Transverse colon (tissue), 4 donors: ENCODE results near the gene RABGAP1L.

ENCODE experiments used
- POLR2A ChIP-seq: fragments of 450-650 bp; IDR thresholded peaks from one replicate; pipeline ENCODE4 v1.6.1; 2016; ENCODE audit warnings: antibody characterized with exemption, mild to moderate bottlenecking, moderate library complexity
- POLR2AphosphoS5 ChIP-seq, 3 donors: sonication (generic); formaldehyde crosslinking; IDR thresholded peaks; one replicate each; pipeline ENCODE4 v1.6.1; 2016; ENCODE audit warnings: antibody characterized with exemption in 3 of 3
- TF ChIP-seq, protein P1 (sequence below), 5 experiments: fragments of 200-600 bp in 3 of 5; fragments of 450-650 bp in 2 of 5; sonication (generic) in 3 of 5; IDR thresholded peaks; 1 replicate in 2 of 5; 2 replicates in 3 of 5; pipeline ENCODE4 v1.5.1; 2016 to 2017; ENCODE audit warnings: antibody characterized with exemption in 5 of 5, inconsistent platforms in 3 of 5, mild to moderate bottlenecking in 2 of 5, moderate library complexity in 1 of 5

DNA sequence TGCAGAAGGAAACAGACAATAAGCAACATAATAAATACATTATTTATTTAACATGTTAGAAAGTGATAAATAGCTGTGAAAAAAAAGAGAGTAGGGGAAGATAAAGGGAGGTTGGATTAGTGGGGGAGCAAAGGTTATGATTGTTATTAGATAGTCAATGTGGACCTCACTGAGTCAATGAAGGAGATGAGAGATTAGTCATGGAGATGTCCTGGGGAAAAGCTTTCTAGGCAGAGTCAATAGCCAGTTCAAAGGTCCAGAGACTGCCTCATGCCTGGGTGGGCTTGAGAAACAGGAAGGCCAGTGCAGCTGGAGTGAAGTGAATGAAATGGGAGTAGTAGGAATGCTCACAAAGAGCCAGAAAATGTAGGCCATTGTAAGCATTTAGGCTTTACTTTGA, 653.3 kb downstream of the RABGAP1L start:
- TF ChIP-seq, protein P1, sequence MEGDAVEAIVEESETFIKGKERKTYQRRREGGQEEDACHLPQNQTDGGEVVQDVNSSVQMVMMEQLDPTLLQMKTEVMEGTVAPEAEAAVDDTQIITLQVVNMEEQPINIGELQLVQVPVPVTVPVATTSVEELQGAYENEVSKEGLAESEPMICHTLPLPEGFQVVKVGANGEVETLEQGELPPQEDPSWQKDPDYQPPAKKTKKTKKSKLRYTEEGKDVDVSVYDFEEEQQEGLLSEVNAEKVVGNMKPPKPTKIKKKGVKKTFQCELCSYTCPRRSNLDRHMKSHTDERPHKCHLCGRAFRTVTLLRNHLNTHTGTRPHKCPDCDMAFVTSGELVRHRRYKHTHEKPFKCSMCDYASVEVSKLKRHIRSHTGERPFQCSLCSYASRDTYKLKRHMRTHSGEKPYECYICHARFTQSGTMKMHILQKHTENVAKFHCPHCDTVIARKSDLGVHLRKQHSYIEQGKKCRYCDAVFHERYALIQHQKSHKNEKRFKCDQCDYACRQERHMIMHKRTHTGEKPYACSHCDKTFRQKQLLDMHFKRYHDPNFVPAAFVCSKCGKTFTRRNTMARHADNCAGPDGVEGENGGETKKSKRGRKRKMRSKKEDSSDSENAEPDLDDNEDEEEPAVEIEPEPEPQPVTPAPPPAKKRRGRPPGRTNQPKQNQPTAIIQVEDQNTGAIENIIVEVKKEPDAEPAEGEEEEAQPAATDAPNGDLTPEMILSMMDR (IDR thresholded peaks at IDR 0.05) = no peak
- TF ChIP-seq POLR2AphosphoS5 (IDR thresholded peaks at IDR 0.05) (no peak), POLR2A (no peak)
